Measurements from ENCODE around the gene AP5B1. TPM values are rescaled to one million over a fixed set of nuclear protein-coding genes. Genes with fewer than 3 reads are reported as not detected.
"Not testable (repeated sequence)": the region's sequence is repeated elsewhere in the genome, so short reads cannot be mapped to it uniquely, and the experiment has no call there.

Gene AP5B1
- total and polyA plus RNA-seq, 4 donors: 3.3 to 16.7 (median 13.3) TPM

DNA sequence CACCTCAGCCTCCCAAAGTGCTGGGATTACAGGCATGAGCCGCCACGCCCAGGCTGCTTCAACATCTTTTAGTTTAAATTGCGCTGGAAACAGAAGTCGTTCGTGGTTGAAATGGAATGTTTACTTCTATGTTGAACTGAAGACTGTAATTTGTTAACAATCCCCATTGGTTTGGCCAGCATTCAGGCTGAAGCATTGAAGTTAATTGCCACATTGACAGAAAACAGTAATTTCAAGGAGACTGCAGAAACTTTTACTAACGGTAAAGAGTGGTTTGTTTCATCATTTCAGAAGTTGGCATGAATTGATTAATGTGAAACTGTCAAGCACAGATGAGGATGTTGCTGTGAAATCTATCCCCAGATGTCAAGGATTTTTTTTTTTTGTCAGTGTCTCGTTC, 14.2 kb downstream of the AP5B1 start:
- Histone ChIP-seq H3K36me3 (ENCODE audit: control insufficient read depth in 1 of 2, insufficient read depth in 2 of 2, low read length in 1 of 2) (no peaks in the 10 kb centered on the region), H3K27ac (ENCODE audit: low read depth in 1 of 2, low read length in 2 of 2) (no peak overlapping the region), H3K9me3 (ENCODE audit: control insufficient read depth, low read length) (no peaks in the 10 kb centered on the region), H3K27me3 (ENCODE audit: control insufficient read depth in 1 of 2, insufficient read depth in 2 of 2, low read length in 1 of 2) (no peaks in the 10 kb centered on the region), H3K4me3 (ENCODE audit: low read length in 2 of 2) (no peak overlapping the region), H3K4me1 (ENCODE audit: control insufficient read depth in 1 of 2, insufficient read depth in 2 of 2, low read length in 2 of 2) (no peaks in the 10 kb centered on the region)
- ATAC-seq (ENCODE audit: low FRiP score) (no peak), DNase-seq (no peak)
- intact Hi-C loops (cut with DNase I): loop anchor here in 1 of 2 donors (5.0 kb wide), 1 partner anchor 54 kb away; the partner anchor contains the start of gene KAT5
- WGBS, 2 donors: 71 to 74% methylated on average over 7 of the region's 7 CpGs

DNA sequence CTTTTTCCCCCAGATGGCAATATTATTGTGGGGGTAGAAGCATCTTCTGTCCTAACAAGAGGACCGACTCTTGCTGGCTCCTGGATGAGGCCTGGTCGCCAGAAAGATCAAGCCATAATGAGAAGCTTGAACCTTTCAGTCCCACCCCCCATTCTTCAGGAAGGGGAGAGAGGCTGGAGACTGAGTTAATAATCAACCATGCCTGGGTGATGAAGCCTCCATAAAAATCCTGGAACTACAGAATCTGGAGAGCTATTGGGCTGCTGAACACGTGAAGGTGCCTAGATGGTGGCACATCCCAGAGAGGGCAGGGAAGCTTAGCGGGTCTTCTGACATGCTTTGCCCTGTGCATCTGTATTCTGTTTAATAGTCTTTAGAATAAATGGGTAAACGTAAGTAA, 16.3 kb downstream of the AP5B1 start:
- no peaks in the 10 kb centered on the region for H3K36me3 ChIP-seq (ENCODE audit: control insufficient read depth in 1 of 2, insufficient read depth in 2 of 2, low read length in 1 of 2)
- no peaks in the 10 kb centered on the region for H3K27me3 ChIP-seq (ENCODE audit: control insufficient read depth in 1 of 2, insufficient read depth in 2 of 2, low read length in 1 of 2)
- no peak overlapping the region for H3K4me3 ChIP-seq (ENCODE audit: low read length in 2 of 2)
- H3K4me1 ChIP-seq (ENCODE audit: control insufficient read depth in 1 of 2, insufficient read depth in 2 of 2, low read length in 2 of 2): no peaks in the 10 kb centered on the region
- no peaks in the 10 kb centered on the region for H3K9me3 ChIP-seq (ENCODE audit: control insufficient read depth, low read length)
- 73 to 78% methylated on average over 5 of the region's 5 CpGs for WGBS, 2 donors
- ATAC-seq (ENCODE audit: low FRiP score): no peak
- no peak for DNase-seq
- H3K27ac ChIP-seq (ENCODE audit: low read depth in 1 of 2, low read length in 2 of 2): no peak overlapping the region
- intact Hi-C loops (cut with DNase I): no loop called here

DNA sequence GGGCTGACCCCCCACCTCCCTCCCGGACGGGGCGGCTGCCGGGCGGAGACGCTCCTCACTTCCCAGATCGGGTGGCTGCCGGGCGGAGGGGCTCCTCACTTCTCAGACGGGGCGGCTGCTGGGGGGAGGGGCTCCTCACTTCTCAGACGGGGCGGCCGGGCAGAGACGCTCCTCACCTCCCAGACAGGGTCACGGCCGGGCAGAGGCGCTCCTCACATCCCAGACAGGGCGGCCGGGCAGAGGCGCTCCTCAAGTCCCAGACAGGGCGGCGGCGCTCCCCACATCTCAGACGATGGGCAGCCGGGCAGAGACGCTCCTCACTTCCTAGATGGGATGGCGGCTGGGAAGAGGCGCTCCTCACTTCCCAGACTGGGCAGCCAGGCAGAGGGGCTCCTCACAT, 18.0 kb downstream of the AP5B1 start:
- H3K9me3 ChIP-seq (ENCODE audit: control insufficient read depth, low read length); H3K36me3 ChIP-seq (ENCODE audit: control insufficient read depth in 1 of 2, insufficient read depth in 2 of 2, low read length in 1 of 2); DNase-seq; H3K4me3 ChIP-seq (ENCODE audit: low read length in 2 of 2); H3K27me3 ChIP-seq (ENCODE audit: control insufficient read depth in 1 of 2, insufficient read depth in 2 of 2, low read length in 1 of 2); H3K27ac ChIP-seq (ENCODE audit: low read depth in 1 of 2, low read length in 2 of 2); ATAC-seq (ENCODE audit: low FRiP score); intact Hi-C loops (cut with DNase I); H3K4me1 ChIP-seq (ENCODE audit: control insufficient read depth in 1 of 2, insufficient read depth in 2 of 2, low read length in 2 of 2): not testable (repeated sequence)
- WGBS, 2 donors: 91 to 95% methylated on average over 19 to 29 of the region's 29 CpGs

DNA sequence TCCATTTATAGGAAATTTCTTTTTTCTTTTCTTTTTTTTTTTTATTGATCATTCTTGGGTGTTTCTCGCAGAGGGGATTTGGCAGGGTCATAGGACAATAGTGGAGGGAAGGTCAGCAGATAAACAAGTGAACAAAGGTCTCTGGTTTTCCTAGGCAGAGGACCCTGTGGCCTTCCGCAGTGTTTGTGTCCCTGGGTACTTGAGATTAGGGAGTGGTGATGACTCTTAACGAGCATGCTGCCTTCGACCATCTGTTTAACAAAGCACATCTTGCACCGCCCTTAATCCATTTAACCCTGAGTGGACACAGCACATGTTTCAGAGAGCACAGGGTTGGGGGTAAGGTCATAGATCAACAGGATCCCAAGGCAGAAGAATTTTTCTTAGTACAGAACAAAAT, 18.6 kb downstream of the AP5B1 start:
- H3K27ac ChIP-seq (ENCODE audit: low read depth in 1 of 2, low read length in 2 of 2); ATAC-seq (ENCODE audit: low FRiP score); DNase-seq; H3K27me3 ChIP-seq (ENCODE audit: control insufficient read depth in 1 of 2, insufficient read depth in 2 of 2, low read length in 1 of 2); H3K36me3 ChIP-seq (ENCODE audit: control insufficient read depth in 1 of 2, insufficient read depth in 2 of 2, low read length in 1 of 2); H3K4me1 ChIP-seq (ENCODE audit: control insufficient read depth in 1 of 2, insufficient read depth in 2 of 2, low read length in 2 of 2); H3K4me3 ChIP-seq (ENCODE audit: low read length in 2 of 2); intact Hi-C loops (cut with DNase I); H3K9me3 ChIP-seq (ENCODE audit: control insufficient read depth, low read length): not testable (repeated sequence)
- 77 to 87% methylated on average over 5 of the region's 5 CpGs for WGBS, 2 donors

DNA sequence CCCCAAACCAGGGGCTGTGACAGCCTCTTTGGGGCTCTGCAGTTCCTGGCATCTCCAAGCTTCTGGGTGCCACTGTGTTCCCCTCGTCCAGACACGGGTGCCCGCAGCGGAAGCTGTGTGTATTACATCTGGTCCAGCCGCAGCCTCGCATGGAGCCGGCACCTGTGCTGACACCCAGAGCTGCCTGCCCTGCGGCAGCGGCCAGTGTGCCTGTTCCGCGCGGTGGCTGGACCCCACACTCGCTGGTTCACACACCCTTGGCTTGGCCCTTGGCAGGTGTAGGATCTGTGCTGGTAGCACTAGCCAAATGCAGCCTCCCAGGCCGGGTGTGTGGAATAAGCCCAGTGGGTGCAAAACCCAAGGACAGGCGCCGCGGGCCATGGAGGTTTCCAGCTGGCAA, 35.7 kb downstream of the AP5B1 start:
- DNase-seq (no peak), ATAC-seq (ENCODE audit: low FRiP score) (no peak)
- Histone ChIP-seq H3K4me1 (ENCODE audit: control insufficient read depth in 1 of 2, insufficient read depth in 2 of 2, low read length in 2 of 2) (no peaks in the 10 kb centered on the region), H3K4me3 (ENCODE audit: low read length in 2 of 2) (no peak overlapping the region), H3K36me3 (ENCODE audit: control insufficient read depth in 1 of 2, insufficient read depth in 2 of 2, low read length in 1 of 2) (no peaks in the 10 kb centered on the region), H3K9me3 (ENCODE audit: control insufficient read depth, low read length) (no peaks in the 10 kb centered on the region), H3K27me3 (ENCODE audit: control insufficient read depth in 1 of 2, insufficient read depth in 2 of 2, low read length in 1 of 2) (no peaks in the 10 kb centered on the region), H3K27ac (ENCODE audit: low read depth in 1 of 2, low read length in 2 of 2) (no peak overlapping the region)
- intact Hi-C loops (cut with DNase I): no loop called here
- 91 to 94% methylated on average over 16 to 17 of the region's 17 CpGs for WGBS, 2 donors

DNA sequence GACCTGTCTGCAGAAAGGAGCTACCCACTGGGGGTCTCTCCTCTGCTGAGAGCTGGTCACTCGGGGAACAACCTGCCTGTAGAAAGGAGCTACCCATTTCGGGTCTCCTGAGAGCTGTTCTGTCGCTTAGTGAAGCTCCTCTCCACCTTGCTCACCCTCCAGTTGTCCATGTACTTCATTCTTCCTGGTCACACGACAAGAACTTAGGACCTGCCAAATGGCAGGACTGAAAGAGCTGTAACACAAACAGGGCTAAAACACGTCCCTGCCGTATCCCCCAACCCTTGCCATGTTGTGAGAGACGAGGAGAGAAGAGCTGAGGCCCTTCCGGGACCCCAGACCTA, 36.1 kb downstream of the AP5B1 start:
- no peak for DNase-seq
- H3K36me3 ChIP-seq (ENCODE audit: control insufficient read depth in 1 of 2, insufficient read depth in 2 of 2, low read length in 1 of 2): no peaks in the 10 kb centered on the region
- H3K4me3 ChIP-seq (ENCODE audit: low read length in 2 of 2): no peak overlapping the region
- H3K9me3 ChIP-seq (ENCODE audit: control insufficient read depth, low read length): no peaks in the 10 kb centered on the region
- no peak overlapping the region for H3K27ac ChIP-seq (ENCODE audit: low read depth in 1 of 2, low read length in 2 of 2)
- no peaks in the 10 kb centered on the region for H3K4me1 ChIP-seq (ENCODE audit: control insufficient read depth in 1 of 2, insufficient read depth in 2 of 2, low read length in 2 of 2)
- WGBS, 2 donors: 78 to 79% methylated on average over 8 of the region's 8 CpGs
- ATAC-seq (ENCODE audit: low FRiP score): no peak
- no peaks in the 10 kb centered on the region for H3K27me3 ChIP-seq (ENCODE audit: control insufficient read depth in 1 of 2, insufficient read depth in 2 of 2, low read length in 1 of 2)
- intact Hi-C loops (cut with DNase I): no loop called here

DNA sequence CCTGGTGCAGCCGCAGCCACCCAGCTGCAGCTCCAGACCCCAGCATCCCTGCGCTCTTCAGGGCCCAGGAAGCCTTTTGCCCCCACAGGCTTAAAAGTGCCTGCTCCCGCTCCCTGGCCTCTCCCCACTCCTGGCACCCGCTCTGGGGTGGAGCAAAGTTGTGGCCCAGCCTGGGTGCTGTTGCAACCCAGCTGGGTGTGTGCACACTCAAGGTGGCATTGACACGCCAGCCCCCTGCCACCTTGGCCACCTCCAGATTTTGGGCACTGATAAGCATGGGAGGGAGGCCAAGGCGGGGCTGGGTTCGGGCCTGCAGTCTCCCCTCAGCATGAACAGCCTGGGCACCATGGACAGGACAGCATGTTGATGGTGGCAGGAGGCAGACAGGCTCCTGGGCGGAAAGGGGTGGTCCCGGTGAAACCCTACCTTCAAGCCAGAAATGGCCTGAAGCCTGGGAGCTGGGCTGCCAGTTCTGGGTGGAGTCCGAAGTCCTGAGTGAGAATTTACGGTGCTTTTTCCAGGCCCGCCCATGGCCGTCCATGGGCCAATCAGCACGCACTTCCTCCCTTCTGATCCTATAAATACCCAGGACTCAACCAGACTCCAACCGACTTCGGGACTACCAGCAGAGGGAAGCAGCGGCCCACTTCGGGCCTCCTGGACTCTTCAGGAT, 36.6 kb downstream of the AP5B1 start:
- no peak overlapping the region for H3K4me3 ChIP-seq (ENCODE audit: low read length in 2 of 2)
- no peak overlapping the region for H3K27ac ChIP-seq (ENCODE audit: low read depth in 1 of 2, low read length in 2 of 2)
- DNase-seq (no peak), ATAC-seq (ENCODE audit: low FRiP score) (no peak)
- 82% methylated on average over 18 of the region's 18 CpGs for WGBS, 2 donors
- no peaks in the 10 kb centered on the region for H3K4me1 ChIP-seq (ENCODE audit: control insufficient read depth in 1 of 2, insufficient read depth in 2 of 2, low read length in 2 of 2)
- no peaks in the 10 kb centered on the region for H3K36me3 ChIP-seq (ENCODE audit: control insufficient read depth in 1 of 2, insufficient read depth in 2 of 2, low read length in 1 of 2)
- H3K9me3 ChIP-seq (ENCODE audit: control insufficient read depth, low read length): no peaks in the 10 kb centered on the region
- no peaks in the 10 kb centered on the region for H3K27me3 ChIP-seq (ENCODE audit: control insufficient read depth in 1 of 2, insufficient read depth in 2 of 2, low read length in 1 of 2)
- intact Hi-C loops (cut with DNase I): no loop called here

DNA sequence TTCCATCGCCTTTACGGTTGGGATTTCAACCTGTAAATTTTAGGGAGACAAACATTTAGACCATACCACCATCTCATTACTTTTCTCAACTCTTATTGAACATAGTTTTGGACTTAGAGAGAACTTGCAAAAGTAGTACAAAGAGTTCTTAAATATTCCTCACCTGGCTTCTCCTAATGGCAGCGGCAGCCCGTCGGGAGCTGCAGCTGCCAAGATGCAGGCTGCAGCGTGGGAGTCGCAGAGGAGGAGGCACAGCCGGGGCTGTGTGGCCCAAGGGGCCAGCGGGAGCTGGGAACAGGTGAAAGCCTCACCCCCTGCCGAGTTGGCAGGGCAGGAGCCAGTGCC, 37.1 kb downstream of the AP5B1 start:
- intact Hi-C loops (cut with DNase I): no loop called here
- DNase-seq (no peak), ATAC-seq (ENCODE audit: low FRiP score) (no peak)
- H3K36me3 ChIP-seq (ENCODE audit: control insufficient read depth in 1 of 2, insufficient read depth in 2 of 2, low read length in 1 of 2): no peaks in the 10 kb centered on the region
- no peaks in the 10 kb centered on the region for H3K4me1 ChIP-seq (ENCODE audit: control insufficient read depth in 1 of 2, insufficient read depth in 2 of 2, low read length in 2 of 2)
- H3K27ac ChIP-seq (ENCODE audit: low read depth in 1 of 2, low read length in 2 of 2): no peak overlapping the region
- no peaks in the 10 kb centered on the region for H3K9me3 ChIP-seq (ENCODE audit: control insufficient read depth, low read length)
- WGBS, 2 donors: 73 to 77% methylated on average over 9 to 10 of the region's 10 CpGs
- H3K27me3 ChIP-seq (ENCODE audit: control insufficient read depth in 1 of 2, insufficient read depth in 2 of 2, low read length in 1 of 2): no peaks in the 10 kb centered on the region
- no peak overlapping the region for H3K4me3 ChIP-seq (ENCODE audit: low read length in 2 of 2)

DNA sequence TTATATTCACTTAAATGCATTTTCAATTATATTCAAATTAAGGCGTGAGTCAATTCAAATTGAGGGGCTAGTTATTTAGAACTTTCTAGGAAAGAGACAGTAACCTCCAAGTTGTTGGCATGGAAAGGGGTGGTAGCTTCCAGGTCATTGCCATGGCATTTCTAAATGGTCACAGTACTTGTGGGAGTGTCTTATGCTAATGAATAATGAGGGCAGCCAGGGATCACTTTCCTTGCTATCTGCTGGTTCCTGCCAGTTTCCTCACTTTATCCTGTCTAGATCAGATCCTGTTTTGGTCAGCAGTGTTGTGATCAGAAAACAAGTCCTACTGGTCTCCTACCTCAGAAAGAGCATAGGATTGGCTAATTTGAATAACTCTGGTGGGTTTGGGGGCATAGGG, 38.4 kb downstream of the AP5B1 start:
- intact Hi-C loops (cut with DNase I): no loop called here
- no peaks in the 10 kb centered on the region for H3K36me3 ChIP-seq (ENCODE audit: control insufficient read depth in 1 of 2, insufficient read depth in 2 of 2, low read length in 1 of 2)
- no peaks in the 10 kb centered on the region for H3K27me3 ChIP-seq (ENCODE audit: control insufficient read depth in 1 of 2, insufficient read depth in 2 of 2, low read length in 1 of 2)
- ATAC-seq (ENCODE audit: low FRiP score) (no peak), DNase-seq (no peak)
- no peaks in the 10 kb centered on the region for H3K9me3 ChIP-seq (ENCODE audit: control insufficient read depth, low read length)
- WGBS, 2 donors: 86 to 96% methylated on average over 1 of the region's 1 CpG
- H3K4me3 ChIP-seq (ENCODE audit: low read length in 2 of 2): no peak overlapping the region
- H3K27ac ChIP-seq (ENCODE audit: low read depth in 1 of 2, low read length in 2 of 2): no peak overlapping the region
- no peaks in the 10 kb centered on the region for H3K4me1 ChIP-seq (ENCODE audit: control insufficient read depth in 1 of 2, insufficient read depth in 2 of 2, low read length in 2 of 2)
